BJ (cell line): Measurements from ENCODE around the gene HM13. TPM values are rescaled to one million over a fixed set of nuclear protein-coding genes. Genes with fewer than 3 reads are reported as not detected.

Experiments
- CTCF ChIA-PET: fragments of 350-600 bp; formaldehyde crosslinking; extraction: SDS; loops from one replicate; lab custom pipeline; 2021; ENCODE audit warnings: antibody characterized with exemption, inconsistent platforms; lab: Yijun Ruan, JAX
- POLR2A ChIA-PET: fragments of 300-600 bp; sonication (Branson Sonifier 250); formaldehyde crosslinking; extraction: SDS; loops from one replicate; lab custom pipeline; 2021; ENCODE audit warnings: antibody characterized with exemption; lab: Charles Lee
- DNase-seq: peaks from one replicate; pipeline ENCODE4 v3.0.0-alpha.2; 2011; ENCODE audit warnings: low read depth
- H3K27me3 ChIP-seq: 2 replicates; pipeline ENCODE4 v1.6.0; 2011; ENCODE audit warnings: low read length; ENCODE audit not compliant: control insufficient read depth, insufficient read depth
- H3K36me3 ChIP-seq: 2 replicates; pipeline ENCODE4 v1.5.1; 2011; ENCODE audit warnings: low read length; ENCODE audit not compliant: control insufficient read depth, insufficient read depth
- H3K4me3 ChIP-seq: 2 replicates; pipeline ENCODE4 v1.5.1; 2011; ENCODE audit warnings: low read depth, mild to moderate bottlenecking, control low read depth, low read length
- CTCF ChIP-seq: IDR thresholded peaks from 2 replicates; pipeline ENCODE4 v1.5.1; 2011; ENCODE audit warnings: low read depth, mild to moderate bottlenecking, control low read depth, inconsistent platforms, low read length, moderate library complexity; ENCODE audit not compliant: insufficient read depth
- polyA plus RNA-seq: library from polyadenylated mRNA; depleted of rRNA; stranded (reverse); fragments of >200 nt; gene quantifications from 2 replicates; pipeline ENCODE4 v1.2.3, GENCODE V29; 2011

The HM13 gene
- polyA plus RNA-seq, 1 experiment: 324 TPM

- ChIA-PET CTCF (interaction anchor here (1.1 to 20.1 kb wide), 6 partner anchors 9 to 120 kb away, joined by 3 to 667 read pairs (median 14); no protein-coding TSS in a partner anchor), POLR2A (interaction anchor here (0.6 to 1.3 kb wide), 2 partner anchors 31 to 167 kb away, joined by 6 read pairs; no protein-coding TSS in a partner anchor)
- Histone ChIP-seq H3K4me3 (peak overlapping the region; percentile 76), H3K27me3 (no peaks in the 10 kb centered on the region), H3K36me3 (no peaks in the 10 kb centered on the region)
- peak; percentile 81 for DNase-seq
- no peak for TF ChIP-seq CTCF
Observed at GRCh38 chr20:31603822-31604566, 89.8 kb downstream of the HM13 start.

DNA sequence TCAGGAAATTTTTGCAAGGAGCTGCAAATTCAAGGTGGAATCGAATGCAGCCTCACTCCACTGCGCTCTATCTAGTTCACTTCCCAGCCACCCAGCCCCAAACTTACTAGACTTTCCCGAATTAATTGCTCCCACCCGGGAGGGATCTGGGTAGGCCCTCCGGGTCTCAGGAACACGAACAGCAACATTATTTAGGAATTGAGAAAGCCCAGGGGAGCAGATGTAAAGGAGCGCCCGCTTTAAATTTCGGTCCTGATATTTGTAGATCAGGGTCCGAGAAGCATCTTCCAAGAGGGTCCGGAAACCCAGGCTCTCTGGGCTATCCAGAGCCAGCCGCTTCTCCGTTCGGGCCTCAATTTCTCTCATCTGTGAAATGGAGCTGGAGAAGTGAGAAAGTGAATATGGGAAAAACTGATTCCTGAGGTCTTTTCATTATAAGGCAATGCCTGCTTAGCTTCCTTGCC, 90.4 kb downstream of the HM13 start:
- Histone ChIP-seq H3K27me3 (no peaks in the 10 kb centered on the region), H3K36me3 (no peaks in the 10 kb centered on the region), H3K4me3 (peak overlapping the region; percentile 76)
- CTCF ChIA-PET: interaction anchor here (1.0 to 20.1 kb wide), 9 partner anchors 8 to 119 kb away, joined by 3 to 667 read pairs (median 4); no protein-coding TSS in a partner anchor
- POLR2A ChIA-PET: interaction anchor here (0.6 to 1.4 kb wide), 3 partner anchors 9 to 166 kb away, joined by 6 to 14 read pairs (median 6); no protein-coding TSS in a partner anchor
- no peak for TF ChIP-seq CTCF
- DNase-seq: no peak

DNA sequence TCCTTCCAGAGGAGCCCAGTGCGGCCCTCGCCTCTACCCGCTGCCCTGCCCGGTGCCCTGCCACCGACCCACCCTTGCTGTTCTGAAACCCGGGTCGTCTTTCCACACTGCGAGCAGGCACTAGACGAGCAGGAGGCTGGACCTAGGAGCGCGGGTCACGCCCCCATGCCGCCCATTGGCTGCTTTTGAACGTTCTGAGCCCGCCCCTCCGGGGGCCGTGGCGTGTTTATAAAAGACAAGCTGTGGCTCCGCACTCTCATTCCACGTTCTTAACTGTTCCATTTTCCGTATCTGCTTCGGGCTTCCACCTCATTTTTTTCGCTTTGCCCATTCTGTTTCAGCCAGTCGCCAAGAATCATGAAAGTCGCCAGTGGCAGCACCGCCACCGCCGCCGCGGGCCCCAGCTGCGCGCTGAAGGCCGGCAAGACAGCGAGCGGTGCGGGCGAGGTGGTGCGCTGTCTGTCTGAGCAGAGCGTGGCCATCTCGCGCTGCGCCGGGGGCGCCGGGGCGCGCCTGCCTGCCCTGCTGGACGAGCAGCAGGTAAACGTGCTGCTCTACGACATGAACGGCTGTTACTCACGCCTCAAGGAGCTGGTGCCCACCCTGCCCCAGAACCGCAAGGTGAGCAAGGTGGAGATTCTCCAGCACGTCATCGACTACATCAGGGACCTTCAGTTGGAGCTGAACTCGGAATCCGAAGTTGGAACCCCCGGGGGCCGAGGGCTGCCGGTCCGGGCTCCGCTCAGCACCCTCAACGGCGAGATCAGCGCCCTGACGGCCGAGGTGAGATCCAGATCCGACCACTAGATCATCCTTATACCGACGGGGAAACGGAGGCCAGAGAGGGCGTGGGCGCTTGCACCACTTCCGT, 91.0 kb downstream of the HM13 start, which contains the start of gene ID1:
TSS of gene ID1 (plus strand) at position 259 of the 871 bp plus-strand sequence. CDS start at position 358, 99 bp downstream.
- no peaks in the 10 kb centered on the region for H3K27me3 ChIP-seq
- TF ChIP-seq CTCF: no peak
- ChIA-PET CTCF (interaction anchor here (1.0 to 20.1 kb wide), 7 partner anchors 7 to 118 kb away, joined by 3 to 667 read pairs (median 6); no protein-coding TSS in a partner anchor), POLR2A (interaction anchor here (0.6 to 1.4 kb wide), 5 partner anchors 9 to 165 kb away, joined by 3 to 14 read pairs (median 6); no protein-coding TSS in a partner anchor)
- H3K36me3 ChIP-seq: no peaks in the 10 kb centered on the region
- peak within 1 kb of the TSS; percentile 76 for H3K4me3 ChIP-seq
- DNase-seq: peak; percentile 70

GRCh38 chr20:31605902-31606803, 91.9 kb downstream of the HM13 start:
- ChIA-PET CTCF (interaction anchor here (0.8 to 20.1 kb wide), 7 partner anchors 11 to 62 kb away, joined by 3 to 667 read pairs (median 3); no protein-coding TSS in a partner anchor), POLR2A (interaction anchor here (0.6 to 1.4 kb wide), 2 partner anchors 8 to 10 kb away, joined by 6 to 14 read pairs; no protein-coding TSS in a partner anchor)
- no peaks in the 10 kb centered on the region for H3K27me3 ChIP-seq
- H3K36me3 ChIP-seq: no peaks in the 10 kb centered on the region
- H3K4me3 ChIP-seq: peak overlapping the region; percentile 76
- no peak for TF ChIP-seq CTCF
- no peak for DNase-seq
